Pancreas (tissue), 10 donors: ENCODE results near the gene TGM3. TPM values are rescaled to one million over a fixed set of nuclear protein-coding genes. Genes with fewer than 3 reads are reported as not detected.
A peak's percentile ranks its signal among the peaks of the same experiment; 100 is the strongest.

Experiments used
- ATAC-seq, 4 donors: fragments of 200-7000 bp; cut with Tn5 transposase; one replicate each; pipeline versions ENCODE4 v1.8.0 to v1.9.1; 2020; ENCODE audit warnings: mild to moderate bottlenecking in 4 of 4, moderate library complexity in 4 of 4
- DNase-seq, 6 donors: peaks; one replicate each; pipeline ENCODE4 v3.0.0-alpha.2; 2020
- FAIRE-seq: peaks from 2 replicates; lab custom pipeline; 2012; peaks lifted over from hg19 to GRCh38; lab: Jason Lieb, UNC
- H3K27ac ChIP-seq, 4 donors: fragments of 200-600 bp; sonication (generic); 1 replicate in 3 of 4; 2 replicates in 1 of 4; pipeline versions ENCODE4 v1.5.0 to v1.8.0; 2020
- H3K27me3 ChIP-seq, 4 donors: fragments of 200-600 bp; one replicate each; pipeline ENCODE4 v1.8.0; 2021
- H3K36me3 ChIP-seq, 3 donors: fragments of 200-600 bp; sonication (generic) in 1 of 3; one replicate each; pipeline versions ENCODE4 v1.5.0 to v1.8.0; 2020 to 2021
- H3K4me1 ChIP-seq, 3 donors: fragments of 200-600 bp; one replicate each; pipeline ENCODE4 v1.8.0; 2021
- H3K4me3 ChIP-seq, 4 donors: fragments of 200-600 bp; sonication (generic) in 2 of 4; one replicate each; pipeline versions ENCODE4 v1.5.0 to v1.8.0; 2020 to 2021
- H3K9me3 ChIP-seq, 4 donors: fragments of 200-600 bp; one replicate each; pipeline ENCODE4 v1.8.0; 2021
- CTCF ChIP-seq, 4 donors: fragments of 200-600 bp; sonication (generic) in 3 of 4; IDR thresholded peaks; one replicate each; pipeline versions ENCODE4 v1.5.0 to v1.8.0; 2021; ENCODE audit warnings: antibody characterized with exemption in 4 of 4
- WGBS, 2 donors: extraction: QIAGEN DNeasy Blood & Tissue Kit; methylation state at CpG; one replicate each; pipeline ENCODE4 v1.1.7; 2013; 5-methylcytosine and 5-hydroxymethylcytosine counted together
- intact Hi-C, 3 donors: fragments of 100-400 bp; cut with DNase I; formaldehyde crosslinking; loops; one replicate each; pipeline versions ENCODE4 v1.11.1 to v1.14.2; 2022
- polyA plus RNA-seq, 2 donors: library from polyadenylated mRNA; stranded (reverse); fragments of 200-250 nt; gene quantifications; one replicate each; pipeline ENCODE4 v1.2.3, GENCODE V29; 2013
- total RNA-seq, 6 donors: library from RNA; stranded (reverse); fragmentation: NEBNext Ultra II Directional in 4 of 6; extraction: Animal tissue kit (Norgen Biotek cat#: 25700) in 4 of 6; gene quantifications; one replicate each; pipeline versions ENCODE4 v1.2.1 to v1.2.4, GENCODE V29; 2021 to 2023
- donor health status: healthy with polysubstance abuse.
- donor health status: DM: no; HTN: no; CAD: no; lungs with moderate emphysema.
- donor health status: DM: no; HTN: no; CAD: no.
- donor health status: control.
- donor health status: control.
- donor health status: Bipolar disorder and iron deficiency.
- donor health status: DM: yes; HTN: yes; CAD: no.
- donor health status: DM: no; HTN: no; CAD: no.
- donor health status: DM: no; HTN: no; CAD: no.
- donor health status: DM: yes; HTN: yes; CAD: no.

The TGM3 gene
- total RNA-seq: under 1 TPM in 3 of 6 donors, not detected in 3; 0.06 to 0.31 (median 0.09) TPM
- under 1 TPM; 0.34 to 0.40 TPM for polyA plus RNA-seq

- Histone ChIP-seq H3K4me1 (no peaks in the 10 kb centered on the region), H3K27me3 (no peaks in the 10 kb centered on the region), H3K27ac (peak within 1 kb of the TSS; percentile 34 to 67 (median 55)), H3K36me3 (no peaks in the 10 kb centered on the region), H3K4me3 (no peak within 1 kb of the TSS), H3K9me3 (no peaks in the 10 kb centered on the region)
- intact Hi-C loops: no loop called here
- no peak for DNase-seq
- FAIRE-seq: no peak
- WGBS, 2 donors: 49 to 71% methylated on average over 13 of the region's 13 CpGs
- no peak for TF ChIP-seq CTCF (IDR thresholded peaks at IDR 0.05)
- no peak for ATAC-seq
These were observed at the start of gene TGM3 for GRCh38 chr20:2295886-2296515. TGM3 (plus strand) TSS chr20:2296001; CDS start chr20:2296064, 63 bp downstream.

- intact Hi-C loops: no loop called here
These were observed 49.7 kb upstream of the TGM3 start for GRCh38 chr20:2246069-2246491.

GRCh38 chr20:2248837-2249236 is 47.0 kb upstream of the TGM3 start:
- Histone ChIP-seq H3K4me1 (no peaks in the 10 kb centered on the region), H3K27ac (no peak overlapping the region), H3K4me3 (no peak overlapping the region), H3K9me3 (no peaks in the 10 kb centered on the region), H3K36me3 (no peaks in the 10 kb centered on the region), H3K27me3 (no peaks in the 10 kb centered on the region)
- no peak for TF ChIP-seq CTCF (IDR thresholded peaks at IDR 0.05)
- FAIRE-seq: no peak
- DNase-seq: no peak
- intact Hi-C loops: no loop called here
- no peak for ATAC-seq
- WGBS, 2 donors: 91 to 95% methylated on average over 5 of the region's 5 CpGs

More at GRCh38 chr20:2246069-2246491, 49.7 kb upstream of the TGM3 start:
- Histone ChIP-seq H3K4me3 (no peak overlapping the region), H3K36me3 (no peaks in the 10 kb centered on the region), H3K9me3 (no peaks in the 10 kb centered on the region), H3K27me3 (no peaks in the 10 kb centered on the region), H3K4me1 (no peaks in the 10 kb centered on the region), H3K27ac (no peak overlapping the region)
- no peak for TF ChIP-seq CTCF (IDR thresholded peaks at IDR 0.05)
- DNase-seq (no peak), ATAC-seq (no peak), FAIRE-seq (no peak)
- WGBS, 2 donors: 42 to 45% methylated on average over 3 of the region's 3 CpGs

- Histone ChIP-seq H3K9me3 (no peaks in the 10 kb centered on the region), H3K4me1 (no peaks in the 10 kb centered on the region), H3K27ac (no peak overlapping the region), H3K36me3 (no peaks in the 10 kb centered on the region), H3K4me3 (no peak overlapping the region), H3K27me3 (no peaks in the 10 kb centered on the region)
- 76 to 81% methylated on average over 3 of the region's 3 CpGs for WGBS, 2 donors
- no peak for TF ChIP-seq CTCF (IDR thresholded peaks at IDR 0.05)
- FAIRE-seq (no peak), ATAC-seq (no peak), DNase-seq (no peak)
- intact Hi-C loops: no loop called here
These were observed 45.9 kb upstream of the TGM3 start for GRCh38 chr20:2249935-2250334.

- Histone ChIP-seq H3K4me1 (no peaks in the 10 kb centered on the region), H3K36me3 (no peaks in the 10 kb centered on the region), H3K27ac (no peak overlapping the region), H3K27me3 (no peaks in the 10 kb centered on the region), H3K4me3 (no peak overlapping the region), H3K9me3 (no peaks in the 10 kb centered on the region)
- WGBS, 2 donors: 82 to 86% methylated on average over 6 of the region's 6 CpGs
- intact Hi-C loops: no loop called here
- DNase-seq (no peak), FAIRE-seq (no peak), ATAC-seq (no peak)
- no peak for TF ChIP-seq CTCF (IDR thresholded peaks at IDR 0.05)
These were observed 43.3 kb upstream of the TGM3 start for GRCh38 chr20:2252419-2252997.
